VCaP (cell line): Measurements from ENCODE around the gene GFOD1.

Source experiments
- H3K27ac ChIP-seq: fragments of 450-650 bp; 2 replicates; pipeline ENCODE4 v1.5.1; 2017
- CTCF ChIP-seq: fragments of 450-650 bp; conservative IDR thresholded peaks from 2 replicates; pipeline ENCODE4 v1.5.1; 2017; ENCODE audit warnings: mild to moderate bottlenecking, moderate library complexity

GFOD1 gene

DNA sequence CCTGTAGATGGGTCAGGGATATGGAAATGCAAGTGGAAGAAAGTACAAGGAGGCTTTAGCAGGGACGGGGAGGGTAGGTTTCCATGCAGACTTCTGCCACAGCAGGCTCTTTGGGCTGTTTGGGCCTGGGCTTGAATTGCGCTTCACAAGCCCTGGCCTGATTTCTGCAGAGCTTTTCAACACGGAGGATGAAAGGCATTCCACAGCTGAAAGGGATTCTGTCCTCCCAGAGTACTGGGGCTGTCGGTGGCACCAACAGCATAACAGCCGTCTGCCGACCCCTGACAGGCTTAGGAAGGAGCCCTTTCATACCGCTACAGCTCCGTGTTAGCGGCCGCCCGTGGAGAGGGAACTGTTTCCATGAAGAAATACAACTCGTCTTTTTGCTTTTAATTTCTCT is 136.1 kb downstream of the GFOD1 start:
- H3K27ac ChIP-seq = no peak overlapping the region
- TF ChIP-seq CTCF = no peak

DNA sequence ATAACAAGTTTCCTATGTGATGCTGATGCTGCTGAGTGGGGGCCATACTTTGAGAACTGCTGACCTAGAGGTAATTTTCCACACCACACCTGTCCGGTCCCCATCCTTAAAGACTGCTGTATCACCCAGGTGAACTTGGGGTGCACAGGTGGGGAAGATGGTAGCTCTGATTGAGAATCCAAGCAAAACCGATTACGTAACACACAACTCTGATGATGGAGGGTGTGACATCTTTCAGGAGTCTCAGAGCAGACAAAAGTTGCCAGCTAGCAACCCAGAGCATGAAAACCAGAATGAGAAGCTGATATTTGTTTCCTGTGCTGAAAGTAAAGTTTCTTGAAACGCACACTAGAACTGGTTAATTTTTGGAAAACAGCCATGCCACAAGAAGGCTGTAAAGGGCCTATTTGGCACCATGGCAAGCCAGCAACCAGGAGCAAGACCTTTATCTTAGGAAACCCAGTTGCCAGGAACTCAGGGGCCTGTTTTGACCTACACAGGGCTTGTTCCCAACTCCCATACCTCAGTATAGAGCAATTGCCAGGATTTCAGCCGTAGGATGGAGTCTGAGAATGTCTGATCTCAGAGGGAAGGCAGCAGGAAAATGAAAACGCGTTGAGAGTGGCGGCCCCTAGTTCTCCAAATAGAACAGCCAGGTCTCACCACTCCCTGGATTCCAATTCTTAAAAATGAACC is 137.4 kb downstream of the GFOD1 start:
- no peak overlapping the region for H3K27ac ChIP-seq
- TF ChIP-seq CTCF = no peak

DNA sequence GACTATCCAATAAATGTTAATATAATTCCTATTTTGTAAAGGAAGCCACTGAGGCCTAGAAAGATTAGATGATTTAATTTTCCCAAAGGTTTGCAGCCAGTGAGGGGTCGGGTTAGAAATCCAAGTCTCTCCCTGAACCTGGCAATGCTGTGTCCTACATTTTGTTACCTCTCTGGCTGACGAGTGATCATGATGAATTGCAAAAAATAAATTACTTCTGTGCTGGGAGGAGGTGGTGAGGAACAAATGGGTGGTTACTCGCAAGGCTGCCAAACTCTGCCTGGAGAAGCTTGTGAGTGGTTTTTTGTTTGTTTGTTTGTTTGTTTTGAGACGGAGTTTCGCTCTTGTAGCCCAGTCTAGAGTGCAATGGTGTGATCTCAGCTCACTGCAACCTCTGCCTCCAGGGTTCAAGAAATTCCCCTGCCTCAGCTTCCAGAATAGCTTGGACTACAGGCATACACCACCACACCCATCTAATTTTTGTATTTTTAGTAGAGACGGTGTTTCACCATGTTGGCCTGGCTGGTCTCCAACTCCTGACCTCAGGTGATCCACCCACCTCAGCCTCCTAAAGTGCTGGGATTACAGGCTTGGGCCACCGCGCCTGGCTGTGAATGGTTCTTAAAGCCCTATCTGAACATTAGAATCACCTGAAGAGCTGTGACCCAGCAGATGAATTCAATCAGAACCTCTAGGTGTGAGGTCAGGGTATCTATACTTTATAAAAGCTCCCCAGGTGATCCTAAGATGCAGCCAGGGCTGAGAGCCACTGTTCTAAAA is 138.9 kb downstream of the GFOD1 start:
- TF ChIP-seq CTCF = no peak
- no peak overlapping the region for H3K27ac ChIP-seq

GRCh38 chr6:13346245-13346644 is 141.2 kb downstream of the GFOD1 start:
- no peak for TF ChIP-seq CTCF
- no peak overlapping the region for H3K27ac ChIP-seq

GRCh38 chr6:13342414-13343019 is 144.9 kb downstream of the GFOD1 start:
- H3K27ac ChIP-seq = no peak overlapping the region
- TF ChIP-seq CTCF = no peak

GRCh38 chr6:13339863-13340630 is 147.4 kb downstream of the GFOD1 start:
- TF ChIP-seq CTCF = no peak
- no peak overlapping the region for H3K27ac ChIP-seq

- no peak for TF ChIP-seq CTCF
- no peak overlapping the region for H3K27ac ChIP-seq
Observed at GRCh38 chr6:13338038-13338437, 149.4 kb downstream of the GFOD1 start.
